Measurements from ENCODE around the gene CYP4F22. TPM values are rescaled to one million over a fixed set of nuclear protein-coding genes. Genes with fewer than 3 reads are reported as not detected.
A peak's percentile ranks its signal among the peaks of the same experiment; 100 is the strongest.

CYP4F22 gene
- total RNA-seq, 1 experiment from 2014 or later = 4.9 TPM

DNA sequence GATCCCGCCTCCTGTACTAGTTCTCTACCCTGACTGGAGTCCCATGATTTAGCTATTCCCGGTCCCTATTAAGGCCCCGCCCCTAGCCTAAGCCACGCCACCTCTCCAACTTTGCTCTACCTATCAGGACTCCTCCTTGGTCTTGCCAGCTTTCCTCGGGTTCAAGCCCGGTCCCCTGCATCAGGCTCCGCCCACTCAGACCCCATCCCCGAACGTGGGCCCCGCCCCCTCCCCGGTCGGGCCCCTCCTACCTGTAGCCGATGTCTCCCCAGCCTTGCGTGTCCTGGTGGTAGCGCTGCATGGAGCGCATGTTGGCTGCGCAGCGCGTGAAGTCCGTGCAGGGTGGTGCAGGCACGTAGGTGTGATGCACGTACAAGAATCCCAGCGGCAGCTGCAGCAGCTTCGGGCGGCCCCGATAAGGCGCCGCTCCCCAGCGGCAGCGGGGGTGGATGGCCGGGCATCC lies 36.7 kb upstream of the CYP4F22 start:
- H3K79me2 ChIP-seq (ENCODE audit: insufficient read depth, low read length) = no peaks in the 10 kb centered on the region
- no peaks in the 10 kb centered on the region for H3K9me2 ChIP-seq (ENCODE audit: insufficient read depth)
- no peak overlapping the region for H3K4me2 ChIP-seq (ENCODE audit: low read length)
- no peak overlapping the region for H3K9ac ChIP-seq (ENCODE audit: low read length)
- intact Hi-C loops (cut with micrococcal nuclease) = no loop called here
- no peaks in the 10 kb centered on the region for H3K36me3 ChIP-seq (ENCODE audit: control insufficient read depth in 1 of 2, insufficient read depth in 2 of 2, low read length in 2 of 2)
- RAD21 ChIA-PET (ENCODE audit: low non-redundant PET in 1 of 2, low total read pairs in 2 of 2, uncharacterized antibody in 2 of 2, unreplicated experiment in 2 of 2) = no interaction called here
- no peaks in the 10 kb centered on the region for H4K20me1 ChIP-seq (ENCODE audit: insufficient read depth)
- no TSS peak for BruUV-seq (replicated peaks)
- TF ChIP-seq, protein P1, sequence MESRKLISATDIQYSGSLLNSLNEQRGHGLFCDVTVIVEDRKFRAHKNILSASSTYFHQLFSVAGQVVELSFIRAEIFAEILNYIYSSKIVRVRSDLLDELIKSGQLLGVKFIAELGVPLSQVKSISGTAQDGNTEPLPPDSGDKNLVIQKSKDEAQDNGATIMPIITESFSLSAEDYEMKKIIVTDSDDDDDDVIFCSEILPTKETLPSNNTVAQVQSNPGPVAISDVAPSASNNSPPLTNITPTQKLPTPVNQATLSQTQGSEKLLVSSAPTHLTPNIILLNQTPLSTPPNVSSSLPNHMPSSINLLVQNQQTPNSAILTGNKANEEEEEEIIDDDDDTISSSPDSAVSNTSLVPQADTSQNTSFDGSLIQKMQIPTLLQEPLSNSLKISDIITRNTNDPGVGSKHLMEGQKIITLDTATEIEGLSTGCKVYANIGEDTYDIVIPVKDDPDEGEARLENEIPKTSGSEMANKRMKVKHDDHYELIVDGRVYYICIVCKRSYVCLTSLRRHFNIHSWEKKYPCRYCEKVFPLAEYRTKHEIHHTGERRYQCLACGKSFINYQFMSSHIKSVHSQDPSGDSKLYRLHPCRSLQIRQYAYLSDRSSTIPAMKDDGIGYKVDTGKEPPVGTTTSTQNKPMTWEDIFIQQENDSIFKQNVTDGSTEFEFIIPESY (IDR thresholded peaks at IDR 0.05; ENCODE audit: extremely low read depth, insufficient replicate concordance, low read length) = no peak
- no peak for TF ChIP-seq SRF (IDR thresholded peaks at IDR 0.05; ENCODE audit: low read depth)
- TF ChIP-seq RAD21 (IDR thresholded peaks at IDR 0.05; ENCODE audit: low read depth) = no peak
- TF ChIP-seq, protein P2, sequence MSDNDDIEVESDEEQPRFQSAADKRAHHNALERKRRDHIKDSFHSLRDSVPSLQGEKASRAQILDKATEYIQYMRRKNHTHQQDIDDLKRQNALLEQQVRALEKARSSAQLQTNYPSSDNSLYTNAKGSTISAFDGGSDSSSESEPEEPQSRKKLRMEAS (IDR thresholded peaks at IDR 0.05) = no peak
- TF ChIP-seq, protein P3, sequence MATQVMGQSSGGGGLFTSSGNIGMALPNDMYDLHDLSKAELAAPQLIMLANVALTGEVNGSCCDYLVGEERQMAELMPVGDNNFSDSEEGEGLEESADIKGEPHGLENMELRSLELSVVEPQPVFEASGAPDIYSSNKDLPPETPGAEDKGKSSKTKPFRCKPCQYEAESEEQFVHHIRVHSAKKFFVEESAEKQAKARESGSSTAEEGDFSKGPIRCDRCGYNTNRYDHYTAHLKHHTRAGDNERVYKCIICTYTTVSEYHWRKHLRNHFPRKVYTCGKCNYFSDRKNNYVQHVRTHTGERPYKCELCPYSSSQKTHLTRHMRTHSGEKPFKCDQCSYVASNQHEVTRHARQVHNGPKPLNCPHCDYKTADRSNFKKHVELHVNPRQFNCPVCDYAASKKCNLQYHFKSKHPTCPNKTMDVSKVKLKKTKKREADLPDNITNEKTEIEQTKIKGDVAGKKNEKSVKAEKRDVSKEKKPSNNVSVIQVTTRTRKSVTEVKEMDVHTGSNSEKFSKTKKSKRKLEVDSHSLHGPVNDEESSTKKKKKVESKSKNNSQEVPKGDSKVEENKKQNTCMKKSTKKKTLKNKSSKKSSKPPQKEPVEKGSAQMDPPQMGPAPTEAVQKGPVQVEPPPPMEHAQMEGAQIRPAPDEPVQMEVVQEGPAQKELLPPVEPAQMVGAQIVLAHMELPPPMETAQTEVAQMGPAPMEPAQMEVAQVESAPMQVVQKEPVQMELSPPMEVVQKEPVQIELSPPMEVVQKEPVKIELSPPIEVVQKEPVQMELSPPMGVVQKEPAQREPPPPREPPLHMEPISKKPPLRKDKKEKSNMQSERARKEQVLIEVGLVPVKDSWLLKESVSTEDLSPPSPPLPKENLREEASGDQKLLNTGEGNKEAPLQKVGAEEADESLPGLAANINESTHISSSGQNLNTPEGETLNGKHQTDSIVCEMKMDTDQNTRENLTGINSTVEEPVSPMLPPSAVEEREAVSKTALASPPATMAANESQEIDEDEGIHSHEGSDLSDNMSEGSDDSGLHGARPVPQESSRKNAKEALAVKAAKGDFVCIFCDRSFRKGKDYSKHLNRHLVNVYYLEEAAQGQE (IDR thresholded peaks at IDR 0.05; ENCODE audit: low read depth) = no peak
- TF ChIP-seq CBX3 (IDR thresholded peaks at IDR 0.05; ENCODE audit: low read depth) = no peak
- TF ChIP-seq EZH2 (IDR thresholded peaks at IDR 0.05) = no peak
- no peak for TF ChIP-seq ELF1 (IDR thresholded peaks at IDR 0.05; ENCODE audit: borderline replicate concordance, low read depth)
- no peak for TF ChIP-seq POLR2A (IDR thresholded peaks at IDR 0.05; ENCODE audit: borderline replicate concordance, extremely low read depth, insufficient read depth, insufficient read length)
- no peak for TF ChIP-seq EZH2phosphoT487 (IDR thresholded peaks at IDR 0.05; ENCODE audit: borderline replicate concordance)
- TF ChIP-seq, protein P4, sequence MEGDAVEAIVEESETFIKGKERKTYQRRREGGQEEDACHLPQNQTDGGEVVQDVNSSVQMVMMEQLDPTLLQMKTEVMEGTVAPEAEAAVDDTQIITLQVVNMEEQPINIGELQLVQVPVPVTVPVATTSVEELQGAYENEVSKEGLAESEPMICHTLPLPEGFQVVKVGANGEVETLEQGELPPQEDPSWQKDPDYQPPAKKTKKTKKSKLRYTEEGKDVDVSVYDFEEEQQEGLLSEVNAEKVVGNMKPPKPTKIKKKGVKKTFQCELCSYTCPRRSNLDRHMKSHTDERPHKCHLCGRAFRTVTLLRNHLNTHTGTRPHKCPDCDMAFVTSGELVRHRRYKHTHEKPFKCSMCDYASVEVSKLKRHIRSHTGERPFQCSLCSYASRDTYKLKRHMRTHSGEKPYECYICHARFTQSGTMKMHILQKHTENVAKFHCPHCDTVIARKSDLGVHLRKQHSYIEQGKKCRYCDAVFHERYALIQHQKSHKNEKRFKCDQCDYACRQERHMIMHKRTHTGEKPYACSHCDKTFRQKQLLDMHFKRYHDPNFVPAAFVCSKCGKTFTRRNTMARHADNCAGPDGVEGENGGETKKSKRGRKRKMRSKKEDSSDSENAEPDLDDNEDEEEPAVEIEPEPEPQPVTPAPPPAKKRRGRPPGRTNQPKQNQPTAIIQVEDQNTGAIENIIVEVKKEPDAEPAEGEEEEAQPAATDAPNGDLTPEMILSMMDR (IDR thresholded peaks at IDR 0.05 in 2 of 3, conservative IDR thresholded peaks at IDR 0.05 in 1 of 3; ENCODE audit: borderline replicate concordance in 1 of 3, insufficient read depth in 1 of 3, low read depth in 2 of 3, low read length in 2 of 3) = no peak
- no peak for TF ChIP-seq JUND (IDR thresholded peaks at IDR 0.05)
- TF ChIP-seq, protein P5, sequence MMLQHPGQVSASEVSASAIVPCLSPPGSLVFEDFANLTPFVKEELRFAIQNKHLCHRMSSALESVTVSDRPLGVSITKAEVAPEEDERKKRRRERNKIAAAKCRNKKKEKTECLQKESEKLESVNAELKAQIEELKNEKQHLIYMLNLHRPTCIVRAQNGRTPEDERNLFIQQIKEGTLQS (IDR thresholded peaks at IDR 0.05) = no peak
- no peak for TF ChIP-seq EGR1 (IDR thresholded peaks at IDR 0.05; ENCODE audit: low read depth)
- no peak for TF ChIP-seq YY1 (IDR thresholded peaks at IDR 0.05; ENCODE audit: extremely low read depth, insufficient replicate concordance, low read depth, low read length)
- no peak for TF ChIP-seq TCF7L2 (IDR thresholded peaks at IDR 0.05; ENCODE audit: borderline replicate concordance, extremely low read depth, insufficient read depth, insufficient read length)
- TF ChIP-seq ZFX (IDR thresholded peaks at IDR 0.05) = no peak
- no peaks in the 10 kb centered on the region for H3K9me3 ChIP-seq (ENCODE audit: control insufficient read depth in 1 of 2, insufficient read depth in 1 of 2, low read depth in 1 of 2, low read length in 2 of 2)
- CTCF ChIA-PET = no interaction called here
- POLR2A ChIA-PET = no interaction called here
- no peak overlapping the region for H3K27ac ChIP-seq (ENCODE audit: low read depth, low read length)
- H3K27me3 ChIP-seq (ENCODE audit: insufficient read depth, low read length) = no peaks in the 10 kb centered on the region
- ATAC-seq (peak; percentile 74), DNase-seq (ENCODE audit: low read depth, low spot score) (no peak)
- no peak overlapping the region for H2AFZ ChIP-seq (ENCODE audit: low read depth, low read length, poor library complexity, severe bottlenecking)
- H3K4me1 ChIP-seq (ENCODE audit: control insufficient read depth in 1 of 2, insufficient read depth in 2 of 2, low read length in 2 of 2) = peaks cover 0 to 6% of the 10 kb centered on the region in 2 experiments; a peak in 2 of 4 replicates
- no peak overlapping the region for H3K4me3 ChIP-seq (replicated peaks in 1 of 2; ENCODE audit: low read depth in 1 of 2, low read length in 2 of 2)

Data from HCT116 (cell line).